Fibroblast of villous mesenchyme (primary cell): ENCODE data around the gene STRIT1. TPM values are rescaled to one million over a fixed set of nuclear protein-coding genes. Genes with fewer than 3 reads are reported as not detected.

ENCODE experiments used
- DNase-seq: peaks from one replicate; pipeline ENCODE4 v3.0.0-alpha.2; 2010; ENCODE audit warnings: low read depth
- H3K4me3 ChIP-seq: 2 replicates; pipeline ENCODE4 v1.5.1; 2011; ENCODE audit warnings: low read depth, mild to moderate bottlenecking, low read length
- total RNA-seq: library from RNA; depleted of rRNA; stranded (reverse); fragments of >200 nt; gene quantifications from 2 replicates; pipeline ENCODE4 v1.2.3, GENCODE V29; 2012
- TF ChIP-seq, protein P1 (sequence below): IDR thresholded peaks from 2 replicates; pipeline ENCODE4 v1.5.1; 2012; ENCODE audit warnings: low read depth, mild to moderate bottlenecking, low read length; ENCODE audit not compliant: insufficient read depth

STRIT1 gene
- total RNA-seq, 1 donor, result not detected

DNA sequence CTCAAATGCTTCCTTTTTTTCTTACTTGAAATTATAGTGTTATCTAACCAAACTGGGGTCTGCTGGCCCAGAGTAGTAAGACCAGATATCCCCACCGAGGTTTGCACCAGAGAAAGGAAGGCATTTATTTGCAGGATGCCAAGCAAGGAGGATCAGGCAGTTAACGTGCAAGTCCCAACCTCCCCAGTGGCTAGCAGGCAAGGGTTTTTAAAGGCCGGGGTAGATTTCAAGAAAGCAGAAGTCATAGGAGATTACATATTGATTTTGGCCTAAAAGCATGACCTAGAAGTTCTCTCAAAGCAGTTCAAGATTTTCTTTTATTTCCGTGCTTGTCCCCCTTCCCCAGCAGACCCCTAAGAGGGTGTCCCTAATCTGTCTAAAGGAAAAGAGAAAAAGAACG lies 32.8 kb upstream of the STRIT1 start:
- no peak overlapping the region for H3K4me3 ChIP-seq
- DNase-seq, result no peak
- TF ChIP-seq, protein P1, sequence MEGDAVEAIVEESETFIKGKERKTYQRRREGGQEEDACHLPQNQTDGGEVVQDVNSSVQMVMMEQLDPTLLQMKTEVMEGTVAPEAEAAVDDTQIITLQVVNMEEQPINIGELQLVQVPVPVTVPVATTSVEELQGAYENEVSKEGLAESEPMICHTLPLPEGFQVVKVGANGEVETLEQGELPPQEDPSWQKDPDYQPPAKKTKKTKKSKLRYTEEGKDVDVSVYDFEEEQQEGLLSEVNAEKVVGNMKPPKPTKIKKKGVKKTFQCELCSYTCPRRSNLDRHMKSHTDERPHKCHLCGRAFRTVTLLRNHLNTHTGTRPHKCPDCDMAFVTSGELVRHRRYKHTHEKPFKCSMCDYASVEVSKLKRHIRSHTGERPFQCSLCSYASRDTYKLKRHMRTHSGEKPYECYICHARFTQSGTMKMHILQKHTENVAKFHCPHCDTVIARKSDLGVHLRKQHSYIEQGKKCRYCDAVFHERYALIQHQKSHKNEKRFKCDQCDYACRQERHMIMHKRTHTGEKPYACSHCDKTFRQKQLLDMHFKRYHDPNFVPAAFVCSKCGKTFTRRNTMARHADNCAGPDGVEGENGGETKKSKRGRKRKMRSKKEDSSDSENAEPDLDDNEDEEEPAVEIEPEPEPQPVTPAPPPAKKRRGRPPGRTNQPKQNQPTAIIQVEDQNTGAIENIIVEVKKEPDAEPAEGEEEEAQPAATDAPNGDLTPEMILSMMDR, result no peak

DNA sequence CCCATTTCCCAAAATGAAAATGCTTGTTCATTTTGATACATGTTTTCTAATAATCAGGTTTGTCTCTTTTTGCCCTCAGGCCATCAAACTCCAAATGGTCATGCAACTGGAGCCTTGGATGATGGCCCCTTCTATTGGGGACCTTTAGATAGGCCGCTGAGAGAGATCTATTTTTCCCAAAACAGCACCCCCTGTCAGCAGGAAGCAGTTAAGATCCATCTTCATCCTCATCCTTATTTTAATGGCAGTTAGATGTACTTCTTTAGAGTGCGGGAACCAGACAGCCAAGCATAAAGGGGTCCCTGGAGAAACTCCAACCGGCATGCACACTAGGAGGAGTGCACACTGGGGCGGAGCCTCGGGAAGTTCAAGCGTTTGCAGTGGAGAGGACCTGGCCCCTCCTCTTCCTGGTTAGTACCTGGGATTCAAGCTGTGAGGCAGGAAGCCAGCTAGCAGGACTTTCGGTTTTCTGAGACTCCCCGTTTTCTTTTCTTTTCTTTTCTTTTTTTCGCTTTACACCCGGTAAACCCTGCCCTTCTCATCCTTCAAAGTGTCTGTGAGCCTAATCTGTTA lies 31.9 kb upstream of the STRIT1 start:
- H3K4me3 ChIP-seq, result no peak overlapping the region
- no peak for DNase-seq
- TF ChIP-seq, protein P1, result peak; percentile 10

DNA sequence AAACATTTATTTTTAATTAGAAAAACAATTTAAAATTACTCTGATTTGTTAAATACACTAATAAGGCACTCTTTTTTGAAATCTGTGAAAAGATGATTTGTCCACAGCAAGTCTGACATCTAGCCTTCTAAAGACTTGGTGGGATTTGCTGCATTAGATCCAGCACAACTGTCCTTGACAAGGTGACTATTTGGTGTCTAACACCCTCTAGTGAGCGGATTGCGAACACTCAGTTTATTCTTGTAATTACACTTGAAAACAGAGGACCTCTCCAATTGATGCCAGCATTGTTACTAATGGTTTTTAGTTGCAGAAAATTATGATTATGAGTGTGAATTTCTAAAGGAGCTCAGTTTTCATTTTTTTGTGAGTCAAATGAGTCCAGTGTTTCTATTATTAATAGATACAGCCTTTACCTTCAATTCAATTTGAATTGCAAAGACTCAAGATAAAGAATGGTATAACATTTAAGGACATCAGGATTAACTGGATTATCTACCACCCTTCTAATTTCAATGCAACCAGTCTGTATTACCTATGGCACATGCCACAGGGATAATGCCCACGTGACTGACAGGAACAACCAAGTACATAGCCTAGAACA lies 29.7 kb upstream of the STRIT1 start:
- TF ChIP-seq, protein P1, result peak; percentile 79
- no peak overlapping the region for H3K4me3 ChIP-seq
- peak; percentile 82 for DNase-seq

DNA sequence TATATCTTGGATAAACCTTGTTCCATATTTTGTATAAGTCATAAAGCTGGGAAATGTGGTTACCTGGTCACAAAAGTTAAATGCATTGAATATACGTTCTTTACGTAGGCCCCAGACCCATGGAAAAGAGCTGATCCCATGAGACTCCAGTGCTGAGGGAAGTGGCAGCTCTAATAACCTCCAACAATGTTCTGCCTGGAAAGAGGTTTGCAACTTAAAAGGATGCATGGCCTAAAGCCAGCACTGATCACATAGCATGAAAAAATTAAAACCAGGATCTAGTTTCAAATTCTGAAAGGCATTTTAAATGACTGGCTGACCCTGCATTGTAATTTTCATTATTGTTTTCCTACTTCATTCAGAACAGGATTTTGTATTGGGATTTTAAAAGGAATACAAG lies 27.9 kb upstream of the STRIT1 start:
- no peak for DNase-seq
- TF ChIP-seq, protein P1, result no peak
- H3K4me3 ChIP-seq, result no peak overlapping the region

DNA sequence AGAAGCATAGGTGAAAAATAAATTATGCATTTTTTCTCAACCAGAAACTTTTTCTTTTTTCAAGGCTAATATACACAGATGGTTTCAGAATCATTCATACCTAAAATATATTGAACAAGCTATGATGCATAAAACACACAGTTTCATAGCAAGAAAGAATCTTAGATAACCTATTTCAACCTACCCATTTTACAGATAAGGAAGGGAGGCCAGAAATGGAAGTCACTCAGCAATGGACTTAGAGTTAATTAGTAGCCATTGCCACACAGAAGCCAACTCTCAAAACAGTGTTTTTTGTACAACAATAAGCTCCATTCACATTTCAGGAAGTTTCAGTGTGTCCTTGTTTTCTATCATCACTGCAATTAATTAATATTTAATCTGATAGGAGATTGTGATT lies 27.5 kb upstream of the STRIT1 start:
- H3K4me3 ChIP-seq, result no peak overlapping the region
- no peak for DNase-seq
- TF ChIP-seq, protein P1, result no peak

DNA sequence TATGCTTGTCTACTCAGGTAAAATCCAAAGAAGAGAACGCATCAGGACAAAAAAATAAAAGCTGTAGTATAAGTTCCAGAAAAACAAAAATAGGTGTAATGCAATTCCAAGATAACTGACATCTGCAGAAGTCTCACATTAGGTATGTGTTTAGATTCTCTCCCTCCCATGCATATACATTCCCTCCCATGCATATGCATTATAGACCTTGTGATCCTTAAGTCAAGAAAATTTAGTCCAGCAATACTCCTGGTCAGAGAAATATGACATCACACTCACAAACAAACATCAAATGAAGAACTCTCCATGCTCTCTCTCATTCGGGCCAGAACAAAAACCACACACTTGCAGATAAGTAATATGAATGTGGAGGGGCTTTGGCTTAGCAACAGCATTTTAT lies 25.3 kb upstream of the STRIT1 start:
- H3K4me3 ChIP-seq, result no peak overlapping the region
- DNase-seq, result no peak
- TF ChIP-seq, protein P1, result no peak

DNA sequence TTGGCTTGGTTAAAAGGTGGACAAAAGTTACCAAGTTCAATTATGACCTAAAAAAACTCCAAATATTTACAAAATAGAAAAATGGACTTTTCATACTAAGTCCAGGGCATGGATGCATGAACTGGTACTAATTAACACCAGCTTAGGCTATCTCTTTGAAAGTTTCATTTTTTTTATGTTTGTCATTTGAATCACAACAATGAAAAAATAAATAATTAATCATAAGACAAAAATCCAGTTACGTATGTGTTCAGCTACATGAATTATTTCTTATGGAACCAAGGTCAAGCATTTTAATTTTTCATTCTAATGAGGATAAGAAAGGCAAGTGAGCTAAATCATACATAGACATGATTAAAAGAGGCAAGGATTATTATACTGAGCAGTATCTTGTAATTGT lies 23.7 kb upstream of the STRIT1 start:
- H3K4me3 ChIP-seq, result no peak overlapping the region
- DNase-seq, result no peak
- TF ChIP-seq, protein P1, result no peak
